GM12872 (cell line): ENCODE results near the gene SIAH1.

Experiments used
- CTCF ChIP-seq: IDR thresholded peaks from 3 replicates; pipeline ENCODE4 v1.5.1; 2011; ENCODE audit warnings: low read depth, mild to moderate bottlenecking, low read length, moderate library complexity; ENCODE audit not compliant: insufficient read depth

SIAH1 gene

GRCh38 chr16:48330189-48330840 lies 54.9 kb downstream of the SIAH1 start:
- no peak for TF ChIP-seq CTCF

DNA sequence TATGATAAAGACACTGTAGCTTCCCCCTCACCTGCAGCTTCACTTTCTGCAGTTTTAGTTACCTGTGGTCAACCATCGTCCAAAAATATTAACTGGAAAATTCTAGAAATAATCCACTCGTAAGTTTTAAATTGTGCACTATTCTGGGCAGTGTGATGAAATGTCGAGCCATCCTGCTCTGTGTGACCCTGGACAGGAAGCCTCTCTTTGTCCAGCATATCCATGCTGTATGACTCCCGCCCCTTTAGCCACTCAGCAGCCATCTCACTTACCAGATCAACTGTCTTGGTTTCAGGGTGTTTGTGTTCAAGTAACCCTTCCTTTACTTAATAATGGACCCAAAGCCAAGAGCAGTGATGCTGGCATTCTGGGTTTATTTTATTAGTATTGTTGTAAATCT lies 56.1 kb downstream of the SIAH1 start:
- no peak for TF ChIP-seq CTCF

- TF ChIP-seq CTCF: no peak
Observed at GRCh38 chr16:48326915-48327314, 58.3 kb downstream of the SIAH1 start.

DNA sequence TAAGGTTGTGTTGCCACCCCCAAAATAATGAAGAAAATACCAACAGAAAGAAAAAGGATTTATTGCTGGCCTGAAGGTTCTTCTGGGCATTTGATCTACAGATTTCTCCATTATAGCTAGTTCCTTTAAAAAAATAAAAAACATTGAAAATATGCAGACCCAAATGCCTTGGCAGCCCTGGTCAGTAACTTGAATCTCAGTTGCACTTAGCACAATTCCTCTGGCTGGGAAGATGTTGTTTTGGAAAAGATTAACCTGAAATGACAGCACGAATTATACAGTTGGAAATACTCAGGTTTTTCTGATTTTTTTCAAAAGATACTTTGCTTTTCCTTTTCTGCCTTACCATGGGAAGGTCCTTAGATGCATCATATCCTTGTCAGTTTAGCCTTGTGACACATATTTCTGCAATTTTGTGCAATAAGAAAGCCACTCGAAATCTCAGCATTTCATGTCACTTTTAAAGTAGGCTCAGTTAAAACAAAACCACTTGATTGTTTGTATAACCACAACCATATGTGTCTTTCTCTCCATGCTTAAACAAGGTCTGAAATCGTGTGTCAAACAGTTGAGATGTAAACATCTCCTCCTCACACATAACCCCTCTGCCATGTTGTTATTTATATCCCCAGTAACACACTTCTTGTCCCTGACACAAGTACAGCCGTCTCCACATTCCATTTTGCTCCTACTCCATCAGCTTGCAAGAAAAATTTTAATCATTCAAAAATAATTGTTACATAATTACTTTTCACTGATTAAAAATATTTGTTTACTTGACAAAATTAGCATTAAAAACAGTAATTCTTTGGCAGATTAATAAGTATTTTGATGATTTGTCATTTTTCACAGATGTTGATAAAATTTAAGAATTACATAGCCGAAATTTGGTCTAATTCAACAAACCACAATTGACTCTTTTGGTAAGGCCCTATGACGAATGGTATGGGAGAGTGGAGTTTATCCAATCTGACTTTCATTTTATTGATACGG lies 61.1 kb downstream of the SIAH1 start:
- TF ChIP-seq CTCF: no peak

- no peak for TF ChIP-seq CTCF
Observed at GRCh38 chr16:48321317-48322036, 63.7 kb downstream of the SIAH1 start.

DNA sequence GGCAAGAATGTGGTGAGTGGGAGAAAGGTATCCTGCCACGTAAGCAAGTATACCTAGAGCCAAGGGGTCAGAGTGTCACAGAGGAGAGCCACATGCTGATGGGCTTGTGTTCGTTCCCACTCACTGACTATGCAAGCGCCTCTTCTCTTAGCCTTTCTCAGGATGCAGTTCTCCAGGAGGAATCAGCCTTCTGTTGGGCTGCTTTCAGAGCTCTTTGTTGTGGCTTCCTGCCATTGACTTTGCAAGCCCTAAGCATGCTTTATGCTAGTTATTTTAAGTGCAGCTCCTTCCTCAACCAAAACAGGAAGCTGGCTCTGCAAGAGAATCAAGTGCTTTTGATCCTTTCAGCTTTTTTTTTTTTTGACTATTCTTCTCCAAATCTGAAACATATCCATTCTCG lies 66.6 kb downstream of the SIAH1 start:
- no peak for TF ChIP-seq CTCF
